ENCODE data around the gene INAFM1. TPM values are rescaled to one million over a fixed set of nuclear protein-coding genes. Genes with fewer than 3 reads are reported as not detected.

Gene INAFM1
- total and polyA plus RNA-seq, 9 of the 15 experiments (the other 6 are each of a cell fraction or from before 2014, with no cell fraction given): 0.71 to 30.9 (median 3.1) TPM

DNA sequence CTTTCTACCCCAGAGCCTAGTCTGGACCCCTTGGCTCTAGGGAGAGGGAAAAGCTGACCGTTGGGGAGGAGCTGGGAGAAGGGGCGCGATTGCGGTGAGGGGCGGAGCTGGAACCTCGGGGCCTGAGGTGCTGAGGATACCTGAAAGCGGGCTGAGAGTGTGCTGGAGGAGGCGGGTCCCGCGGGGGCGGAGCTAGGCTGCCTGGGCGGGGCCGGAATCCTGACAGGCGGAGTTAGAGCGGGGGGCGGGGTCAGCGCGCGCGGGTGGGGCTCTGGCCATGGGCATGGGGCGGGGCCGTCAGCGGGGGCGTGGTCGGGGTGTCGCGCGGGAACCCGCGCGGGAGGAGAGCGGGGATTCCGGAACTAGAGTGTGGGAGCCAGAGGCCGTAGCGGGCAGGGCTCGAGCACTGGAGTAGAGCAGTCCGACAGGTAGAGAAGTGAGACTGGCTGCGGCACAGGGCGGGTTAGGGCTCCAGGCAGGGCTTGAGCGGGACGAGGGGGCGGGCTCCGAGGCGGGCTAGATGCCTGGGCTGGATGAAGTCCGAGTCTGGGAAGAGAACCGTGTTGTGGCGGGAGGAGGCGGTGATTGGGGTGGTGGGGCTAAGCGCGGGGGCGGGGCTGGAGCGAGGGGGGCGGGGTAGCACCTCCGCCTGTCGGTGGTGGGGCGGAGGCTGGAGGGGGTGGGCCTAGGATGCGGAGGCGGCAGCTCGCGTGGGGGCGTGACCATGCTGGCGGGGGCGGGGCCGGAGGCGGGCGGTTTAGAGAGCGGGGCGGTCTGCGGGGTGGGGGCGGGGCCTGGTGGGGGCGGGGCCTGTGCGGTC lies at the start of gene INAFM1 (continued):
- TF ChIP-seq ZNF217 (CRISPR knock-in tag; IDR thresholded peaks at IDR 0.05) (no peak), TEAD1 (CRISPR knock-in tag; IDR thresholded peaks at IDR 0.05) (peak in 1 of 2 experiments; percentile 45; a peak in 1 of 4 replicates), EP400 (IDR thresholded peaks at IDR 0.05) (no peak), RBM15 (IDR thresholded peaks at IDR 0.05; ENCODE audit: insufficient read depth, low read length) (no peak), ARID1B (IDR thresholded peaks at IDR 0.05) (0 out of 2 replicates have a peak, but pooled peaks have one; percentile 17), DMBX1 (CRISPR knock-in tag; IDR thresholded peaks at IDR 0.05; ENCODE audit: borderline replicate concordance) (no peak), SRSF9 (IDR thresholded peaks at IDR 0.05; ENCODE audit: borderline replicate concordance, low read depth, low read length) (no peak), KDM1A (IDR thresholded peaks at IDR 0.05) (no peak), ZNF146 (CRISPR knock-in tag; IDR thresholded peaks at IDR 0.05; ENCODE audit: unreplicated experiment) (no peak), STAT5B (CRISPR knock-in tag; IDR thresholded peaks at IDR 0.05) (no peak), RFX5 (IDR thresholded peaks at IDR 0.05; ENCODE audit: low read depth, low read length) (no peak), RBM34 (IDR thresholded peaks at IDR 0.05; ENCODE audit: borderline replicate concordance, insufficient read depth, low read length) (no peak), RFX7 (CRISPR knock-in tag; IDR thresholded peaks at IDR 0.05) (no peak), NCOA4 (IDR thresholded peaks at IDR 0.05; ENCODE audit: partially characterized antibody) (no peak), PTRF (tag; IDR thresholded peaks at IDR 0.05) (no peak)
- TF ChIP-seq, protein P1, sequence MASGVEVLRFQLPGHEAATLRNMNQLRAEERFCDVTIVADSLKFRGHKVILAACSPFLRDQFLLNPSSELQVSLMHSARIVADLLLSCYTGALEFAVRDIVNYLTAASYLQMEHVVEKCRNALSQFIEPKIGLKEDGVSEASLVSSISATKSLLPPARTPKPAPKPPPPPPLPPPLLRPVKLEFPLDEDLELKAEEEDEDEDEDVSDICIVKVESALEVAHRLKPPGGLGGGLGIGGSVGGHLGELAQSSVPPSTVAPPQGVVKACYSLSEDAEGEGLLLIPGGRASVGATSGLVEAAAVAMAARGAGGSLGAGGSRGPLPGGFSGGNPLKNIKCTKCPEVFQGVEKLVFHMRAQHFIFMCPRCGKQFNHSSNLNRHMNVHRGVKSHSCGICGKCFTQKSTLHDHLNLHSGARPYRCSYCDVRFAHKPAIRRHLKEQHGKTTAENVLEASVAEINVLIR (CRISPR knock-in tag; IDR thresholded peaks at IDR 0.05): no peak
- TF ChIP-seq, protein P2, sequence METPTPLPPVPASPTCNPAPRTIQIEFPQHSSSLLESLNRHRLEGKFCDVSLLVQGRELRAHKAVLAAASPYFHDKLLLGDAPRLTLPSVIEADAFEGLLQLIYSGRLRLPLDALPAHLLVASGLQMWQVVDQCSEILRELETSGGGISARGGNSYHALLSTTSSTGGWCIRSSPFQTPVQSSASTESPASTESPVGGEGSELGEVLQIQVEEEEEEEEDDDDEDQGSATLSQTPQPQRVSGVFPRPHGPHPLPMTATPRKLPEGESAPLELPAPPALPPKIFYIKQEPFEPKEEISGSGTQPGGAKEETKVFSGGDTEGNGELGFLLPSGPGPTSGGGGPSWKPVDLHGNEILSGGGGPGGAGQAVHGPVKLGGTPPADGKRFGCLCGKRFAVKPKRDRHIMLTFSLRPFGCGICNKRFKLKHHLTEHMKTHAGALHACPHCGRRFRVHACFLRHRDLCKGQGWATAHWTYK (CRISPR knock-in tag; IDR thresholded peaks at IDR 0.05): peak; percentile 19; the same call in 1 of the 2 replicates
- TF ChIP-seq, protein P3, sequence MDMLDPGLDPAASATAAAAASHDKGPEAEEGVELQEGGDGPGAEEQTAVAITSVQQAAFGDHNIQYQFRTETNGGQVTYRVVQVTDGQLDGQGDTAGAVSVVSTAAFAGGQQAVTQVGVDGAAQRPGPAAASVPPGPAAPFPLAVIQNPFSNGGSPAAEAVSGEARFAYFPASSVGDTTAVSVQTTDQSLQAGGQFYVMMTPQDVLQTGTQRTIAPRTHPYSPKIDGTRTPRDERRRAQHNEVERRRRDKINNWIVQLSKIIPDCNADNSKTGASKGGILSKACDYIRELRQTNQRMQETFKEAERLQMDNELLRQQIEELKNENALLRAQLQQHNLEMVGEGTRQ (CRISPR knock-in tag; IDR thresholded peaks at IDR 0.05): no peak
- TF ChIP-seq, protein P4, sequence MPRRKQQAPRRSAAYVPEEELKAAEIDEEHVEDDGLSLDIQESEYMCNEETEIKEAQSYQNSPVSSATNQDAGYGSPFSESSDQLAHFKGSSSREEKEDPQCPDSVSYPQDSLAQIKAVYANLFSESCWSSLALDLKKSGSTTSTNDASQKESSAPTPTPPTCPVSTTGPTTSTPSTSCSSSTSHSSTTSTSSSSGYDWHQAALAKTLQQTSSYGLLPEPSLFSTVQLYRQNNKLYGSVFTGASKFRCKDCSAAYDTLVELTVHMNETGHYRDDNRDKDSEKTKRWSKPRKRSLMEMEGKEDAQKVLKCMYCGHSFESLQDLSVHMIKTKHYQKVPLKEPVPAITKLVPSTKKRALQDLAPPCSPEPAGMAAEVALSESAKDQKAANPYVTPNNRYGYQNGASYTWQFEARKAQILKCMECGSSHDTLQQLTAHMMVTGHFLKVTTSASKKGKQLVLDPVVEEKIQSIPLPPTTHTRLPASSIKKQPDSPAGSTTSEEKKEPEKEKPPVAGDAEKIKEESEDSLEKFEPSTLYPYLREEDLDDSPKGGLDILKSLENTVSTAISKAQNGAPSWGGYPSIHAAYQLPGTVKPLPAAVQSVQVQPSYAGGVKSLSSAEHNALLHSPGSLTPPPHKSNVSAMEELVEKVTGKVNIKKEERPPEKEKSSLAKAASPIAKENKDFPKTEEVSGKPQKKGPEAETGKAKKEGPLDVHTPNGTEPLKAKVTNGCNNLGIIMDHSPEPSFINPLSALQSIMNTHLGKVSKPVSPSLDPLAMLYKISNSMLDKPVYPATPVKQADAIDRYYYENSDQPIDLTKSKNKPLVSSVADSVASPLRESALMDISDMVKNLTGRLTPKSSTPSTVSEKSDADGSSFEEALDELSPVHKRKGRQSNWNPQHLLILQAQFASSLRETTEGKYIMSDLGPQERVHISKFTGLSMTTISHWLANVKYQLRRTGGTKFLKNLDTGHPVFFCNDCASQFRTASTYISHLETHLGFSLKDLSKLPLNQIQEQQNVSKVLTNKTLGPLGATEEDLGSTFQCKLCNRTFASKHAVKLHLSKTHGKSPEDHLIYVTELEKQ (CRISPR knock-in tag; IDR thresholded peaks at IDR 0.05): no peak
- TF ChIP-seq, protein P5, sequence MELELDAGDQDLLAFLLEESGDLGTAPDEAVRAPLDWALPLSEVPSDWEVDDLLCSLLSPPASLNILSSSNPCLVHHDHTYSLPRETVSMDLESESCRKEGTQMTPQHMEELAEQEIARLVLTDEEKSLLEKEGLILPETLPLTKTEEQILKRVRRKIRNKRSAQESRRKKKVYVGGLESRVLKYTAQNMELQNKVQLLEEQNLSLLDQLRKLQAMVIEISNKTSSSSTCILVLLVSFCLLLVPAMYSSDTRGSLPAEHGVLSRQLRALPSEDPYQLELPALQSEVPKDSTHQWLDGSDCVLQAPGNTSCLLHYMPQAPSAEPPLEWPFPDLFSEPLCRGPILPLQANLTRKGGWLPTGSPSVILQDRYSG (tag; conservative IDR thresholded peaks at IDR 0.05; ENCODE audit: low read depth): no peak

Measured in K562 (cell line).